Measurements from ENCODE around the gene FCHSD2. TPM values are rescaled to one million over a fixed set of nuclear protein-coding genes. Genes with fewer than 3 reads are reported as not detected.
"Not testable (repeated sequence)": the region's sequence is repeated elsewhere in the genome, so short reads cannot be mapped to it uniquely, and the experiment has no call there.

Gene FCHSD2
- polyA plus RNA-seq, 1 donor = 48.4 TPM

GRCh38 chr11:73124800-73125199, 17.3 kb downstream of the FCHSD2 start:
- no peak for DNase-seq

DNA sequence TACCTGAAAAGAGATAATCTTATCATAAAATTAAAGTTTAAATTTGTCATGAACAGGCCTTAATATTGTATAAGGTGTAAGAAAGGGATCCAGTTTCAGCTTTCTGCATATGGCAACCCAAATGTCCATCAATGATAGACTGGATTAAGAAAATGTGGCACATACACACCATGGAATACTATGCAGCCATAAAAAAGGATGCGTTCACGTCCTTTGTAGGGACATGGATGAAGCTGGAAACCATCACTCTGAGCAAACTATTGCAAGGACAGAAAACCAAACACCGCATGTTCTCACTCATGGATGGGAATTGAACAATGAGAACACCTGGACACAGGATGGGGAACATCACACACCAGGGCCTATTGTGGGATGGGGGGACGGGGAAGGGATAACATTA, 18.2 kb downstream of the FCHSD2 start:
- DNase-seq = not testable (repeated sequence)

- no peak for DNase-seq
Measured at GRCh38 chr11:73121692-73122091, 20.4 kb downstream of the FCHSD2 start.

- no peak for DNase-seq
Measured at GRCh38 chr11:73117071-73117470, 25.0 kb downstream of the FCHSD2 start.

GRCh38 chr11:73116636-73117035, 25.5 kb downstream of the FCHSD2 start:
- DNase-seq = no peak

DNA sequence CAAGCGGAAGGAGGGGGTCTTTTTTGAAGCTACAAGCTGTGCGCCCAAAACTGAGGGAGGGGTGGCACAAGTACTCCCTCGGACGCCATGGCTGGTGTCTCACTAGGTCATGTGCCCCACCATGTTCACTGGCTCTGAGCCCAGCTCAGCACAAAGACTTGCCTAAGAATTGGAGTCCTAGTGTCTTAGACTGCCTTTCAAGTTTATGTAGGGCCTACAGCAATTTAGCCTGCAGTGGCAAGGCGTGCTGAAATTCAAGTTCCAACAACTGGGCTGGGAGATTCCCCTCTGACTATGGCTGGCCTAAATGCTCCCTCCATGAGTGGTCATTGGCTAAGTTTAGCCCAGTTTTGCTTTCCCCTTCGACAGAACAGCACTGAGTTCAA, 27.3 kb downstream of the FCHSD2 start:
- no peak for DNase-seq

DNA sequence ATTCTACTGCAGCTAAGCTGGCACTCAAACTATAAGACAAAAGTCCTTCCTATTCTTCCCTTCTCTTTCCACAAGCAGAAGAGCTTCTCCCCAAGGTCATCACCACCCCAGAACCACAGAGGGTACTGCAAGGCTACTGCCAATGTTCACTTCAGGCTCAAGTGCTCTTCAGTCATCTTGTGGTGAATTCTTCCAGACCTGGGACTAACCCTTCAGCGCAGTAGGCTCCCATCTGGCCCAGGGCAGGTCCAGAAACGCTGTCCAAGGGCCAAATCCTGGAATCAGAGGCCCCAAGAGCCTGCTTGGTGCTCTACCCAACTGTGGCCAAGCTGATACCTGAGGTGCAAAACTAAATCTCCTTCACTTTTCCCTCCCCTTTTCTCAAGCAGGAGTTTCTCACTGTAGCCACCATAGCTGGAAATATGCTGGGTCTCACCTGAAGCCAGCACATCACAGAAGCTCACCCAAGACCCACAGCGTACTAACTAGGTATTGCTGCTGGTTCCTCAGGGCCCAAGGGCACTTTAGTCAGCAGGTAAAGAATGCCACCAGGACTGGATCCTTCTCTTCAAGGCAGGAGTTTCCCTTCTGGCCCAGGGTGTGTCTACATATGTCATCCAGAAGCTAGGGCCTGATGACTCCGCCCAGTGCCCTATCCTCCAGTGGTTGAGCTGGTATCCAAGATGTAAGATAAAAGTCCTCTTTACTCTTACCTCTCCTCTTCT, 27.8 kb downstream of the FCHSD2 start:
- no peak for DNase-seq

- DNase-seq = no peak
Measured at GRCh38 chr11:73113426-73113825, 28.7 kb downstream of the FCHSD2 start.

DNA sequence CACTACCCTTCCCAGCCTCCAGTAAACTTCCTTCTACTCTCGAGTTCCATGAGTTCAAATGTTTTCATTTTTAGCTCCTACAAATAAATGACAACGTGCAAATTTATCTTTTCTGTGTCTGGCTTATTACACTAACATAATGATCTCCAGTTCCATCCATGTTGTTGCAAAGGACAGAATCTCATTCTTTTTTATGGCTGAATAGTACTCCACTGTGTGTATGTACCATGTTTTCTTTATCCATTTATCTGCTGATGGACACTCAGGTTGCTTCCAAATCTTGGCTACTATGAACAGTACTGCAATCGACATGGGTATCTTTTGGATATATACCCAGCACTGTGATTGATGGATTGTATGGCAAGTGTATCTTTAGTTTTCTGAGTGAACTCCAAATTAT, 34.5 kb downstream of the FCHSD2 start:
- DNase-seq = no peak

DNA sequence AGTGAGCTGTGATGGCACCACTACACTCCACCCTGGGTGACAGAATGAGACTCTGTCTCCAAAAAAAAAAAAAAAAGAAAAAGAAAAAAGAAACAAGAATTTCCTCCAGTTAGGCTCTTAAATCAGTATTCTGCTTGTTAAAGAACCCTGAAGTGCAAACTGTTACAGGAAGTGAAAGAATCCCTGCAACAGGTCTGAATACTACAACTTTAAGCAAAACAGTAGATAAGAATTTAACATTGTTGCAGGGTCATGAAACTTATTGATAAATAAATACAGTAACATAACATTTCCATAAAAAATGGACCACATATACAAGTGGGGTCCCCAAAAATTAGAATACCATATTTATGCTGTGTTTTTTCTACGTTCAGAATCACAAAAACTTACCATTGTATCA, 35.8 kb downstream of the FCHSD2 start:
- no peak for DNase-seq

DNA sequence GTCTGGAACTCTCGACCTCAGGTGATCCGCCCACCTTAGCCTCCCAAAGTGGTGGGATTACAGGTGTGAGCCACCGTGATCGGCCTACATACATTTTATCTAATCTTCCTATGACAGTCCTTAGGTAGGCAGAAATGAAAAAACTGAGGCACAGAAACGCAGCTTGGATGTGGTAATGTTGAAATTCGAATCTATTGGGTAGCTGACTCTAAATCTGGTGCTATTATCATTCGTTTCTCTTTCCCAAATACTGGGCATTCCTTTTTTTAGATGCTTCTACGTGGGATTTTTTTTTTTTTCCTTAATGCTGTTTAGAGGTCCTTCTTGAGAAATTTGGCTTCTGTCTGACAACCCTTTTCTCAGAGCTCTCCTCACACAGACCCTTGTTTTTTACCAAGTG, 41.5 kb downstream of the FCHSD2 start:
- no peak for DNase-seq

GRCh38 chr11:73099512-73100266, 42.4 kb downstream of the FCHSD2 start:
- no peak for DNase-seq

DNA sequence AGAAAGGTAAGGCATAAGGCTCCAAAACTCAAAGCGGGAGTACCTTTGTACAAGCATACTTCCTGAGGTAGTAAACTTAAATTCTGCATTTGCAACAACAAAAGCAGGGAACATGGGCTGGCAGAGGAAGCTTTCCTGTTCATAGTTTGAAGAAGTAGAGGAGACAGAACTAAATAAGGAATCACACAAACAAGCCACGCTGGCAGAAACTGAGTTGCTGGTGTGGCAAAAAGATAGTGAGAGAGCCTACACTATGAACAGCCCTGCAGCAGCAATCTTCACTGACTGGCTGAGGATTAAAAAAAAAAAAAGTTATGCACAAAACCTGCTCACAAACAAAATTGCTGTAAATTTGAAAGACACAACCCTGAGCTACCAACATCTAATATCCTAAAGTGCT, 46.5 kb downstream of the FCHSD2 start:
- no peak for DNase-seq

DNA sequence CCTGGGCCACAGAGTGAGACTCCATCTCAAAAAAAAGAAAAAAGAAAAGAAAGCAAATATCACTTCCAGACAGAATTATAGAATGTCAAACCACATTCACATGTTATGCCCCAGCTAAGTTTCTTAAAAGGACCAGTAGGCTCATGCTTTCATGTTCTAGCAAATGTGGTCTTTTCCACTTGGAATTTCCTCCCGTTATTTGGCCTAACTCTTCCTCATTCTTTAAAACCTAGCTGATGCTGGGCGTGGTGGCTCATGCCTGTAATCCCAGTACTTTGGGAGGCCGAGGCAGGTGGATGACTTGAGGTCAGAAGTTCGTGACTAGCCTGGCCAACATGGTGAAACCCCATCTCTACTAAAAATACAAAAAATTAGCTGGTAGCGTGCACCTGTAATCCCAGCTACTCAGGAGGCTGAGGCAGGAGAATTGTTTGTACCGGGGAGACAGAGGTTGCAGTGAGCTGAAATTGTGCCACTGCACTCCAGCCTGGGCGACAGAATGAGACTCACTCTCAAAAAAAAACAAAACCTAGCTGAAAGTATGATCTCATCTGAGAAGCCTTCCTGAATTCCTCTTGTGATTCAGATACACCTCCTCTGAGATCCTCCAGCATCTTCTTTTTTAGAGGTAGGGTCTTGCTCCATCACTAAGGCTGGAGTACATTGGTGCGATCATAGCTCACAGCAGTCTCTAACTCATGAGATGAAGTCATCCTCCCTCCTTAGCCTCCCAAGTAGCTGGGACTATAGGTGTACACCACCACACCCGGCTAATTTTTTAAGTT, 50.4 kb downstream of the FCHSD2 start:
- DNase-seq = no peak

DNA sequence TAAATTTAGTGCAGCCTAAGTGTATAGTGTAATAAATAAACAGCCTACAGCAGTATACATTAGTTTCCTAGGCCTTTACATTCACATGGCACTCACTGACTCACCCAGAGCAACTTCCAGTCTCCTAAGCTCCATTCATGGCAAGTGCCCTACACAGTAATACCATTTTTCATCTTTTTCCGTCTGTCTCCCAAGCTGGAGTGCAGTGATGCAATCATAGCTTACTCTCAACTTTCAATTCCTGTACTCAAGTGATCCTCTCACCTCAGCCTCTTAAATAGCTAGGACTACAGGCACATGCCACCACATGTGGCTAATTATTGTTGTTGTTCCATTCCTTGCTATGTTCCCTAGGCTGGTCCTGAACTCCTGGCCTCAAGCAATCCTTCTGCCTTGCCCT, 54.4 kb downstream of the FCHSD2 start:
- no peak for DNase-seq

- no peak for DNase-seq
Measured at GRCh38 chr11:73085189-73085875, 56.8 kb downstream of the FCHSD2 start.

DNA sequence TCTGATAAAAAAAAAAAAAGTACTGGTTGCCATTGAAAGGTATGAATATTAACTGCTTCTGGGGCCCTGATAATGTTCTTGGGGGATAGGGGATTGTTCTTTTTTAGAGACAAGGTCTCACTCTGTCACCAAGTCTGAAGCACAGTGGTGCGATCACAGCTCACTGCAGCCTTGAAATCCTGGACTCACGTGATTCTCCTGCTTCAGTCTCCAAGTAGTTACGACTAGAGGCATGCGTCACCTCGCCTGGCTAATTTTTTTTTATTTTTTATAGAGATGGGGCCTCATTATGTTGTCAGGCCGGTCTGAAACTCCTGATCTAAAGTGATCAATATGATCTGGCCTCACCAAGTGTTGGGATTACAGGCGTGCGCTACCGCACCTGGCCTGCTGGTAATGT, 63.5 kb downstream of the FCHSD2 start:
- DNase-seq = no peak

DNA sequence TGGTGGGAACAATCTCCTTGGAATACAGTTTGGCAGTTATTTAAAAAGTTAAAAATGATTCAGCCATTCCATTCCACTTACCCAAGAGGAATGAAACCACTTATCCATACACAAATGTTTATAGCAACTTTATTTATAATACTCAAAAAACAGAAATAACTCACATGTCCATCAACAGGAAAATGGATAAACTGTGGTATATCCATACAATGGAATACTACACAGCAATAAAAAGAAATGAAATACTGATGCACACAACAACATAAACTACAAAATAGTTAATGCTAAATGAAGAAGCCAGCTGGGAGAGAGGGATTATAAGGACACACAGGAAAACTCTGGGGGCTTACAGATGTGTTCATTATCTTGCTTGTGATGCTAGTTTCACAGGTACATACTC, 64.7 kb downstream of the FCHSD2 start:
- no peak for DNase-seq

GRCh38 chr11:73074319-73074718, 67.8 kb downstream of the FCHSD2 start:
- DNase-seq = no peak

DNA sequence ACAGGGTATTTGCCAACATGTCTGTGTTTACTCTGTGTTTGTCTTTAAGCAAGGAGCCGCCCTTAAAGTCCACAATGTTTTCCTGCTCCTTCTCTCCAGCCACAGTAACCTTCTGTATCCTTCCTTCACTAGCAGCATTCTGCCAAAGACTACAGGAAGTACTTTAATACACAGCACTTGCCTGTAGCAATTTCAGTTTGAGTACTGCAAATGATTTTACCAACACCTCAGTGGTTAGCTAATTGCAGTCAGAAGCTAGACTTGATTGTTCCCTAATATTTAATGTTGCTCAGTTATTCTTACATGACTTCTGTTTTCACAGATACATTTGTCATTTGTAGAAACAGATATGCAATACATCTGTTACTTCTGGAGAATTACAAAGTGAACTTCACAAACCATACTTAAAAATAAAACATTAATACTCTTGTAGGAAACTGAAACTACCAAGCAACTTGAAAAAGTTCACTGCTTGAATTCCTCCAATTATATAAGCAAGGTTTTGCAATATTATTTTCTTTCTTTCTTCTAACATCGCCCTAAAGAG, 69.1 kb downstream of the FCHSD2 start:
- DNase-seq = no peak

DNA sequence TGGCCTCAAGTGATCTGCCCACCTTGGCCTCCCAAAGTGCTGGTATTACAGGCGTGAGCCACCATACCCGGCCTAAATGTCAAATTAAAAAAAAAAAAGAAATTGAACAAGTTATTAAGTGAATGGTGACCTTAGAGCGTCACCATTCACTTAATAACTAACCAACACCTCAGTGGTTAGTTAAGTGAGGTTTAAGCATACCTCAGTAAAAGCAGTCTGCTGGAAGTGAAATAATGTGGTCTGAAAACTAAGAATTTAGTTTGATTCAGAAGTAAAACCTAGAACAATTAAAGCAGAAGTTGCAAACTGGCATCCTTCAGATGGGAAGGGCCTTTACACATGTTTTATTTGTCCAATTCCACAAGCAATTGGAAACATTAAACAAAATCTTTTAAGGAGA, 71.5 kb downstream of the FCHSD2 start:
- DNase-seq = no peak

GRCh38 chr11:73061857-73062424, 80.2 kb downstream of the FCHSD2 start:
- not testable (repeated sequence) for DNase-seq

Data from left kidney (tissue), 2 donors.